Mesothelial cell of epicardium (in vitro differentiated cells): ENCODE data around the gene PAFAH2. TPM values are rescaled to one million over a fixed set of nuclear protein-coding genes. Genes with fewer than 3 reads are reported as not detected.

Experiments
- DNase-seq, 2 experiments: peaks; one replicate each; pipeline ENCODE4 v3.0.0; 2021; ENCODE audit warnings: low spot score in 2 of 2; ENCODE audit not compliant: unreplicated experiment in 2 of 2
- H3K27ac Mint-ChIP-seq: 2 replicates; pipeline ENCODE4 v1.8.0; 2021; ENCODE audit warnings: mixed read lengths
- H3K27me3 Mint-ChIP-seq: 2 replicates; pipeline ENCODE4 v1.8.0; 2021; ENCODE audit warnings: low read depth, mixed read lengths
- H3K36me3 Mint-ChIP-seq: 2 replicates; pipeline ENCODE4 v1.8.0; 2021; ENCODE audit warnings: mixed read lengths
- H3K4me1 Mint-ChIP-seq: 2 replicates; pipeline ENCODE4 v1.8.0; 2021; ENCODE audit warnings: mixed read lengths
- H3K4me3 Mint-ChIP-seq: 2 replicates; pipeline ENCODE4 v1.8.0; 2021; ENCODE audit warnings: mild to moderate bottlenecking, moderate library complexity, mixed read lengths
- H3K9me3 Mint-ChIP-seq: 2 replicates; pipeline ENCODE4 v1.8.0; 2021; ENCODE audit warnings: mixed read lengths
- CTCF ChIP-seq: fragments of 200-600 bp; sonication (generic); IDR thresholded peaks from one replicate; pipeline ENCODE4 v1.5.0; 2021; ENCODE audit warnings: antibody characterized with exemption; ENCODE audit not compliant: unreplicated experiment
- total RNA-seq: library from RNA; stranded (reverse); gene quantifications from 3 replicates; pipeline ENCODE4 v1.2.1, GENCODE V29; 2021

The PAFAH2 gene
- total RNA-seq, 1 donor from 2014 or later, result 9.1 TPM

GRCh38 chr1:25985670-25986069 lies 12.2 kb downstream of the PAFAH2 start:
- H3K27ac Mint-ChIP-seq, result no peak overlapping the region

DNA sequence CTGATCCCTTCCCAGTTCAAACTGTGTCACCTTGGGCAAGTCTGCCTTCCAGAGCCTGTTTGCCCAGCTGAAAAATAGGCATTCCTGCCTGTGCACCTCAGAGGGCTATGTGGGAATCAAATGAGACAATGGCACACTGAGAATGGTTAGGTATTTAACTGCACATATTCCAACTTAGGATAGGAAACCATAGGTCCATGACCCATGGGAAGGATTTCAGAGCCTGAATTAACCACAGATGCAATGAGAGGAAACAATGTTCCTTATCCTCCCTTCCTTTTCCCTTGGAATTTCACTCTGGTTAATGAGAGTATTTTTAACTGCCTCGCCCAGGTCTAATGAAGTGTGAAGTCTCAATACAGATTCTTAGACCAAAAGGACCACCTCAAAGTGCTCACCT lies 12.7 kb downstream of the PAFAH2 start:
- no peak for DNase-seq
- no peak overlapping the region for H3K4me3 Mint-ChIP-seq
- H3K4me1 Mint-ChIP-seq, result no peaks in the 10 kb centered on the region
- no peaks in the 10 kb centered on the region for H3K27me3 Mint-ChIP-seq
- no peak for TF ChIP-seq CTCF
- no peaks in the 10 kb centered on the region for H3K9me3 Mint-ChIP-seq
- peaks cover 38% of the 10 kb centered on the region for H3K36me3 Mint-ChIP-seq
- no peak overlapping the region for H3K27ac Mint-ChIP-seq

More at GRCh38 chr1:25985670-25986069, 12.2 kb downstream of the PAFAH2 start:
- peaks cover 38% of the 10 kb centered on the region for H3K36me3 Mint-ChIP-seq
- H3K9me3 Mint-ChIP-seq, result no peaks in the 10 kb centered on the region
- H3K4me3 Mint-ChIP-seq, result no peak overlapping the region
- TF ChIP-seq CTCF, result no peak
- DNase-seq, result no peak
- H3K4me1 Mint-ChIP-seq, result no peaks in the 10 kb centered on the region
- H3K27me3 Mint-ChIP-seq, result no peaks in the 10 kb centered on the region

GRCh38 chr1:25979210-25979609 lies 18.7 kb downstream of the PAFAH2 start:
- Mint-ChIP-seq H3K4me3 (no peak overlapping the region), H3K4me1 (no peaks in the 10 kb centered on the region), H3K36me3 (peaks cover 43% of the 10 kb centered on the region), H3K27me3 (no peaks in the 10 kb centered on the region), H3K9me3 (no peaks in the 10 kb centered on the region), H3K27ac (no peak overlapping the region)
- TF ChIP-seq CTCF, result no peak
- no peak for DNase-seq

DNA sequence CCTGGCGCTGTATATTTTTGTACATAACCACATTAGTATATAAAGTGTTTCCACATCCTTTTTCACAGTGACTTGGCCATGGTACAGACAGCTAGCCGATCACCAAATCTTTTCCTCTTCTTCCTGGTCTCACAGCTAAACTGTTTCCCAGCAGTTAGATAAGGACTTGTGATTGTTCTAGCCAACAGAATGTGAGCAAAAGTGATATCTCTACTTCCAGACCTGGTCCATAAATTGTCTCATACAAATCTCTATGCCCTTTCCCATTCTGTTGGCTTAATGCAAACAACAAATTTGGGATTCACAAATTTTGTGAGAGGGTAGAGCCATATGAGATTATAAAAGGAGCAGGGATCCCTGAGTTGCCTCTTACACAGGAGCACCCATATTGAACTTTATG lies 19.5 kb downstream of the PAFAH2 start:
- H3K4me1 Mint-ChIP-seq, result peaks cover 3% of the 10 kb centered on the region
- no peak overlapping the region for H3K27ac Mint-ChIP-seq
- no peaks in the 10 kb centered on the region for H3K27me3 Mint-ChIP-seq
- no peak for DNase-seq
- H3K9me3 Mint-ChIP-seq, result no peaks in the 10 kb centered on the region
- H3K36me3 Mint-ChIP-seq, result peaks cover 45% of the 10 kb centered on the region
- no peak for TF ChIP-seq CTCF
- no peak overlapping the region for H3K4me3 Mint-ChIP-seq

GRCh38 chr1:25977801-25978200 lies 20.1 kb downstream of the PAFAH2 start:
- DNase-seq, result no peak
- no peak overlapping the region for H3K27ac Mint-ChIP-seq
- H3K9me3 Mint-ChIP-seq, result no peaks in the 10 kb centered on the region
- H3K27me3 Mint-ChIP-seq, result no peaks in the 10 kb centered on the region
- TF ChIP-seq CTCF, result no peak
- peaks cover 45% of the 10 kb centered on the region for H3K36me3 Mint-ChIP-seq
- H3K4me1 Mint-ChIP-seq, result peaks cover 3% of the 10 kb centered on the region
- no peak overlapping the region for H3K4me3 Mint-ChIP-seq

DNA sequence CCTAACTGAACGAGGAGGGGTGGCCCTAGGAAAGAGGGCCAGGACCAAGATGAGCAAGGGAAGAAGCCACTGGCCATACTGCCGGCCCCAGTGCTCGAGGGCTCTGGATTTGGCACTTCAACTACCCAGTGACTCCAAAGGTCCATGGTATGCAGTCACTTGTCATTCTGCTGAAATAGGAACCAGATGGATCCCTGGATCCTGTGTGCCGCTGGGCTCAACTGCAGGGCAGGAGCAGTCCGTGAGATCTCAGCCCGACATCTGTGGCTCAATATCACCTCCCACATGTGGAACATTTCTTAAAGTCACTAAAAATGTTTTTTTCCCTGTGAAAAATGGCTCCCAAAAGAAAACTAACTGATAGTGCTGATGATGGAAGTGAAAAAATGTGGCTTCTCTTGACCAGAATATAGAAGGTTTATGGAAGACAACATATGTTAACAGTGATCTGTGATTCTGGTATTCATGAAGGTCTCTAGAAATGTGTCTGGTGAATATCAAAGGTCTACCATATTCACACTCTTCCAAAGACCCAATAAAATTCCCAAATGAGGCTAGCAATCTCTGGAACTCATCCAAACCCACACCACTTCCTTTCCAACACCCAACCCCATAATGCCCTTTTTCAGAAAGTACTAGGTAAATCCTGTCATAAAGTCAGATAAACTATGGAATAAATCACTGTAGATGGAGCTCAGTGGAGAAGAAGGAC lies 24.1 kb downstream of the PAFAH2 start:
- no peak for DNase-seq
- H3K9me3 Mint-ChIP-seq, result no peaks in the 10 kb centered on the region
- no peak overlapping the region for H3K4me3 Mint-ChIP-seq
- peaks cover 50% of the 10 kb centered on the region for H3K36me3 Mint-ChIP-seq
- no peak for TF ChIP-seq CTCF
- H3K4me1 Mint-ChIP-seq, result peaks cover 6% of the 10 kb centered on the region
- no peaks in the 10 kb centered on the region for H3K27me3 Mint-ChIP-seq
- no peak overlapping the region for H3K27ac Mint-ChIP-seq
